ENCODE measurements around the gene GRID2.

Gene GRID2

DNA sequence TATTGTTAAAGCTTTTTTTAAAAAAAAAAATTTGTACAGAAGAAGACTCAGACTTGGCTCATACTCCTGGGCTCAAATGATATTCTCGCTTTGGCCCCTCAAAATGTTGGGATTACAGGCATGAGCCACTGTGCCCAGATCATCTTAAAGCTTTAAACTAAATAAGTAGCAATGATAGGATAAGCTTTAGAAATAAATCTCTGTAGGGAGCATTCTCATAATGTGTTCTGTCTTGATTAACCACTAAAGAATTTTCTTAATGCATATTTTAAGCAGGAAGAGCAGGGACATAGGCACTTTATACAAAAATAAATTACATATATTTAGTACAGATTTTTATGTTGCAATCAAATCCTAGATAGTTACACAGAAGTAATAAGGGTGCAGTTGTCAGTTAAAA lies 667.2 kb downstream of the GRID2 start:
- Histone ChIP-seq H3K18ac (ENCODE audit: low read length) (no peak overlapping the region), H3K27ac (replicated peaks; ENCODE audit: low read length) (no peak overlapping the region), H3K79me1 (ENCODE audit: low read depth, low read length) (no peaks in the 10 kb centered on the region), H3K4me2 (ENCODE audit: insufficient read depth, low read length, poor library complexity, severe bottlenecking) (no peak overlapping the region), H3K27me3 (ENCODE audit: control insufficient read depth in 3 of 3, insufficient read depth in 3 of 3, low read depth in 1 of 3, low read length in 3 of 3) (no peaks in the 10 kb centered on the region), H3K9me3 (replicated peaks in 1 of 2; ENCODE audit: control insufficient read depth in 2 of 2, insufficient read depth in 1 of 2, low read depth in 1 of 2, low read length in 2 of 2) (no peaks in the 10 kb centered on the region), H2BK120ac (ENCODE audit: low read depth, low read length) (no peak overlapping the region), H4K91ac (ENCODE audit: low read depth, low read length, poor library complexity) (no peak overlapping the region), H3K14ac (ENCODE audit: low read length) (no peak overlapping the region), H3K4me3 (ENCODE audit: low read length in 2 of 2) (no peak overlapping the region), H3K4me1 (ENCODE audit: control insufficient read depth in 2 of 2, insufficient read depth in 1 of 2, low read depth in 1 of 2, low read length in 2 of 2) (no peaks in the 10 kb centered on the region), H2BK15ac (ENCODE audit: low read length) (no peak overlapping the region), H2AK5ac (ENCODE audit: low read depth, low read length) (no peak overlapping the region), H4K8ac (ENCODE audit: low read depth, low read length) (no peak overlapping the region), H3K23ac (ENCODE audit: low read depth, low read length, poor library complexity) (no peak overlapping the region), H2BK12ac (ENCODE audit: low read length) (no peak overlapping the region), H2AFZ (ENCODE audit: low read length) (no peak overlapping the region), H3K9ac (ENCODE audit: low read depth, low read length, poor library complexity) (no peak overlapping the region), H3K36me3 (replicated peaks in 1 of 2; ENCODE audit: control insufficient read depth in 2 of 2, insufficient read depth in 2 of 2, low read length in 2 of 2) (no peaks in the 10 kb centered on the region), H3K4ac (ENCODE audit: low read length) (no peak overlapping the region), H2BK5ac (ENCODE audit: low read length) (no peak overlapping the region)
- no peak for DNase-seq (ENCODE audit: low spot score)
- no CpG with 5 or more reads among the region's 1 CpG for WGBS, 2 donors (ENCODE audit: extremely low coverage in 2 of 2, insufficient read length in 2 of 2, insufficient replicate concordance in 1 of 2)

DNA sequence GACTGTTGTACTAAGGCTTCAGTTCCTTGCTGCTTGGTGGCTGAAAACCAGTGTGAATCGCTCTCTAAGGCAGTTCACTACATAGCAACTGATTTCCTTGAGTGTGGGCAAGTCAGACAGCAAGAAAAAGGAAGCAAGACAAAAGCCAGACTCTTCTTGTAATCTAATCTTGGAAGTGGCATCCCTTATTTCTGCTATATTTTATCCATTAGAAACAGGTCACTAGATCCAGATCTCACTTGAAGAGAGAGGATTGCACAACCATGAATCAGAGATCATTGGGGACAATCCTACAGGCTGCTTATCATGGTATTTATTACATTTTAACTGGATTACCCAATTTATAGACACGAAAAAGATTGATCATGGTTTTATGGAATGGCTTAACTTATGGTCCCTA lies 684.5 kb downstream of the GRID2 start:
- Histone ChIP-seq H4K8ac (ENCODE audit: low read depth, low read length) (no peak overlapping the region), H2BK12ac (ENCODE audit: low read length) (no peak overlapping the region), H3K4me3 (ENCODE audit: low read length in 2 of 2) (no peak overlapping the region), H3K4me2 (ENCODE audit: insufficient read depth, low read length, poor library complexity, severe bottlenecking) (no peak overlapping the region), H4K91ac (ENCODE audit: low read depth, low read length, poor library complexity) (no peak overlapping the region), H2BK15ac (ENCODE audit: low read length) (no peak overlapping the region), H2AK5ac (ENCODE audit: low read depth, low read length) (no peak overlapping the region), H3K36me3 (replicated peaks in 1 of 2; ENCODE audit: control insufficient read depth in 2 of 2, insufficient read depth in 2 of 2, low read length in 2 of 2) (no peaks in the 10 kb centered on the region), H2AFZ (ENCODE audit: low read length) (peak overlapping the region; percentile 30), H3K9ac (ENCODE audit: low read depth, low read length, poor library complexity) (no peak overlapping the region), H3K18ac (ENCODE audit: low read length) (no peak overlapping the region), H3K14ac (ENCODE audit: low read length) (no peak overlapping the region), H3K27me3 (ENCODE audit: control insufficient read depth in 3 of 3, insufficient read depth in 3 of 3, low read depth in 1 of 3, low read length in 3 of 3) (no peaks in the 10 kb centered on the region), H2BK120ac (ENCODE audit: low read depth, low read length) (no peak overlapping the region), H3K23ac (ENCODE audit: low read depth, low read length, poor library complexity) (no peak overlapping the region), H3K9me3 (replicated peaks in 1 of 2; ENCODE audit: control insufficient read depth in 2 of 2, insufficient read depth in 1 of 2, low read depth in 1 of 2, low read length in 2 of 2) (no peaks in the 10 kb centered on the region), H2BK5ac (ENCODE audit: low read length) (no peak overlapping the region), H3K27ac (replicated peaks; ENCODE audit: low read length) (no peak overlapping the region), H3K79me1 (ENCODE audit: low read depth, low read length) (no peaks in the 10 kb centered on the region), H3K4ac (ENCODE audit: low read length) (no peak overlapping the region), H3K4me1 (ENCODE audit: control insufficient read depth in 2 of 2, insufficient read depth in 1 of 2, low read depth in 1 of 2, low read length in 2 of 2) (no peaks in the 10 kb centered on the region)
- no peak for DNase-seq (ENCODE audit: low spot score)
- WGBS, 2 donors (ENCODE audit: extremely low coverage in 2 of 2, insufficient read length in 2 of 2, insufficient replicate concordance in 1 of 2), result no CpG with 5 or more reads among the region's 2 CpGs

DNA sequence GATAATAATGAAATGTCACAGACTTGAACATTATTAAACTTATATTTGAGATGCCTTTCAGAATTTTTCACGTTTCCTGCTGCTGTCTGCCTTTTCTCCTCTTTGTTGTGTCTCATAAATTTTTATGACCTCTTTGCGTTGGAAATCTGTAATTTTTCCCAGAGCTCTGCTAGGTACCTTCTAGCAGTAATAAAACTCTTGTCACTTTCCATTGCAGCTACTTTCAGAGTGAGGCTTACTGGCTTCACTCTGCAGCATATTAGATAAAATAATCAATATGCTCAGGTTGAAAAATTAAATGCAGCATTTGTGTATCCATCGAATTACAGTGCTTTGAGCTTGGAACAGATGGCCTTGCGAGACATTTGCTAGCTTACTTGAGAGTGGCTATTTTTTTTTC lies 689.0 kb downstream of the GRID2 start:
- Histone ChIP-seq H3K9ac (ENCODE audit: low read depth, low read length, poor library complexity) (no peak overlapping the region), H3K79me1 (ENCODE audit: low read depth, low read length) (no peaks in the 10 kb centered on the region), H4K8ac (ENCODE audit: low read depth, low read length) (no peak overlapping the region), H3K23ac (ENCODE audit: low read depth, low read length, poor library complexity) (no peak overlapping the region), H3K4me2 (ENCODE audit: insufficient read depth, low read length, poor library complexity, severe bottlenecking) (no peak overlapping the region), H3K4me1 (ENCODE audit: control insufficient read depth in 2 of 2, insufficient read depth in 1 of 2, low read depth in 1 of 2, low read length in 2 of 2) (no peaks in the 10 kb centered on the region), H3K4ac (ENCODE audit: low read length) (no peak overlapping the region), H4K91ac (ENCODE audit: low read depth, low read length, poor library complexity) (no peak overlapping the region), H3K9me3 (replicated peaks in 1 of 2; ENCODE audit: control insufficient read depth in 2 of 2, insufficient read depth in 1 of 2, low read depth in 1 of 2, low read length in 2 of 2) (no peaks in the 10 kb centered on the region), H2BK120ac (ENCODE audit: low read depth, low read length) (no peak overlapping the region), H3K18ac (ENCODE audit: low read length) (no peak overlapping the region), H3K36me3 (replicated peaks in 1 of 2; ENCODE audit: control insufficient read depth in 2 of 2, insufficient read depth in 2 of 2, low read length in 2 of 2) (no peaks in the 10 kb centered on the region), H2AFZ (ENCODE audit: low read length) (no peak overlapping the region), H2AK5ac (ENCODE audit: low read depth, low read length) (no peak overlapping the region), H3K27ac (replicated peaks; ENCODE audit: low read length) (no peak overlapping the region), H2BK5ac (ENCODE audit: low read length) (no peak overlapping the region), H3K27me3 (ENCODE audit: control insufficient read depth in 3 of 3, insufficient read depth in 3 of 3, low read depth in 1 of 3, low read length in 3 of 3) (no peaks in the 10 kb centered on the region), H3K14ac (ENCODE audit: low read length) (no peak overlapping the region), H2BK12ac (ENCODE audit: low read length) (no peak overlapping the region), H3K4me3 (ENCODE audit: low read length in 2 of 2) (no peak overlapping the region), H2BK15ac (ENCODE audit: low read length) (no peak overlapping the region)
- DNase-seq (ENCODE audit: low spot score), result no peak
- no CpG with 5 or more reads among the region's 4 CpGs for WGBS, 2 donors (ENCODE audit: extremely low coverage in 2 of 2, insufficient read length in 2 of 2, insufficient replicate concordance in 1 of 2)

DNA sequence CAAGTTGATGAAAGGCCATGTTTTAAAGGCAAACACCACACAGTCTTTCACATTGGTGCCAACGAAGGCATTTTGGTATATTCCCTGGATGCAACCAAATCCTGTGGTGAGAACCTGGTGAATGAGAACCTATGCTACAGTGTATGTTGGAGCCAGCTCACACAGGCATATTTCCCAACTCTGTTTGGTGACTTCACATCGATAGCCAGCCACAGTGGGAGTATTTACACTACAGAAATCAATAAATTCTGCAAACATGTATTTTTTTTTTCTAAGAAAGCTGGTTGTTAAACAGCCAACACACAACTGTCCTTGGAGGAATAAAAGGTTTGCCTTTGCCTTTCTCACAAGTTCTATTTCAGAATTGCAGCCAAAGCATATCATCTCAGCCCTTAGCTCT lies 691.0 kb downstream of the GRID2 start:
- Histone ChIP-seq H3K27ac (replicated peaks; ENCODE audit: low read length) (no peak overlapping the region), H3K4me1 (ENCODE audit: control insufficient read depth in 2 of 2, insufficient read depth in 1 of 2, low read depth in 1 of 2, low read length in 2 of 2) (no peaks in the 10 kb centered on the region), H3K4me3 (ENCODE audit: low read length in 2 of 2) (no peak overlapping the region), H3K18ac (ENCODE audit: low read length) (no peak overlapping the region), H3K14ac (ENCODE audit: low read length) (no peak overlapping the region), H3K79me1 (ENCODE audit: low read depth, low read length) (no peaks in the 10 kb centered on the region), H2AK5ac (ENCODE audit: low read depth, low read length) (no peak overlapping the region), H3K36me3 (replicated peaks in 1 of 2; ENCODE audit: control insufficient read depth in 2 of 2, insufficient read depth in 2 of 2, low read length in 2 of 2) (no peaks in the 10 kb centered on the region), H3K4me2 (ENCODE audit: insufficient read depth, low read length, poor library complexity, severe bottlenecking) (no peak overlapping the region), H3K9ac (ENCODE audit: low read depth, low read length, poor library complexity) (no peak overlapping the region), H2BK15ac (ENCODE audit: low read length) (no peak overlapping the region), H3K23ac (ENCODE audit: low read depth, low read length, poor library complexity) (no peak overlapping the region), H4K91ac (ENCODE audit: low read depth, low read length, poor library complexity) (no peak overlapping the region), H2BK120ac (ENCODE audit: low read depth, low read length) (no peak overlapping the region), H2BK12ac (ENCODE audit: low read length) (no peak overlapping the region), H3K27me3 (ENCODE audit: control insufficient read depth in 3 of 3, insufficient read depth in 3 of 3, low read depth in 1 of 3, low read length in 3 of 3) (no peaks in the 10 kb centered on the region), H2AFZ (ENCODE audit: low read length) (no peak overlapping the region), H4K8ac (ENCODE audit: low read depth, low read length) (no peak overlapping the region), H3K9me3 (replicated peaks in 1 of 2; ENCODE audit: control insufficient read depth in 2 of 2, insufficient read depth in 1 of 2, low read depth in 1 of 2, low read length in 2 of 2) (no peaks in the 10 kb centered on the region), H3K4ac (ENCODE audit: low read length) (no peak overlapping the region), H2BK5ac (ENCODE audit: low read length) (no peak overlapping the region)
- no CpG with 5 or more reads among the region's 2 CpGs for WGBS, 2 donors (ENCODE audit: extremely low coverage in 2 of 2, insufficient read length in 2 of 2, insufficient replicate concordance in 1 of 2)
- no peak for DNase-seq (ENCODE audit: low spot score)

Measured in neuronal stem cell (in vitro differentiated cells).